ENCODE results near the gene STN1.

DNA sequence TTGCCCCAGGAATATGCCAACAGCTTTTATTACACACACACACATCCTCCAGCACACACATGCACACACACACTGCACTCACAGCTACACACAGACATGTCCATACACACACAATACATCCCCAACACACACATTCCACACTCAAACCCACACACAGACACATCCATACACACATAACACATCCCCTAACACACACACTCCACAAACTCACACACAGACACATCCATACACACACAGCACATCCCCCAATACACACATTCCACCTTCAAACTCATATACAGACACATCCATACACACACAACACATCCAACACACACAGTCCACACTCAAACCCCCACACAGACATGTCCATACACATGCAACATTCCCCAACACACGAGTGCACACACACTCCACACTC is 81.7 kb downstream of the STN1 start:
- TF ChIP-seq, protein P1, sequence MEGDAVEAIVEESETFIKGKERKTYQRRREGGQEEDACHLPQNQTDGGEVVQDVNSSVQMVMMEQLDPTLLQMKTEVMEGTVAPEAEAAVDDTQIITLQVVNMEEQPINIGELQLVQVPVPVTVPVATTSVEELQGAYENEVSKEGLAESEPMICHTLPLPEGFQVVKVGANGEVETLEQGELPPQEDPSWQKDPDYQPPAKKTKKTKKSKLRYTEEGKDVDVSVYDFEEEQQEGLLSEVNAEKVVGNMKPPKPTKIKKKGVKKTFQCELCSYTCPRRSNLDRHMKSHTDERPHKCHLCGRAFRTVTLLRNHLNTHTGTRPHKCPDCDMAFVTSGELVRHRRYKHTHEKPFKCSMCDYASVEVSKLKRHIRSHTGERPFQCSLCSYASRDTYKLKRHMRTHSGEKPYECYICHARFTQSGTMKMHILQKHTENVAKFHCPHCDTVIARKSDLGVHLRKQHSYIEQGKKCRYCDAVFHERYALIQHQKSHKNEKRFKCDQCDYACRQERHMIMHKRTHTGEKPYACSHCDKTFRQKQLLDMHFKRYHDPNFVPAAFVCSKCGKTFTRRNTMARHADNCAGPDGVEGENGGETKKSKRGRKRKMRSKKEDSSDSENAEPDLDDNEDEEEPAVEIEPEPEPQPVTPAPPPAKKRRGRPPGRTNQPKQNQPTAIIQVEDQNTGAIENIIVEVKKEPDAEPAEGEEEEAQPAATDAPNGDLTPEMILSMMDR (IDR thresholded peaks at IDR 0.05): no peak
- TF ChIP-seq POLR2A (IDR thresholded peaks at IDR 0.05): no peak

Data from testis (tissue), 2 donors.